Activated naive CD4-positive, alpha-beta T cell treated with anti-CD3 and anti-CD28 coated beads for 36 hours (primary cell): ENCODE data around the gene MUL1. TPM values are rescaled to one million over a fixed set of nuclear protein-coding genes. Genes with fewer than 3 reads are reported as not detected.
"Not testable (repeated sequence)": the region's sequence is repeated elsewhere in the genome, so short reads cannot be mapped to it uniquely, and the experiment has no call there.

Experiments
- CTCF ChIA-PET: fragments of 350-600 bp; sonication (Branson Sonifier 250); formaldehyde crosslinking; loops from one replicate; lab custom pipeline; 2021; ENCODE audit warnings: antibody characterized with exemption; lab: Charles Lee
- DNase-seq: peaks from one replicate; pipeline ENCODE4 v3.0.0-alpha.2; 2020
- H3K27ac Mint-ChIP-seq: one replicate; pipeline ENCODE4 v1.8.0; 2021; ENCODE audit warnings: mild to moderate bottlenecking, mixed read lengths
- H3K27me3 Mint-ChIP-seq: one replicate; pipeline ENCODE4 v1.8.0; 2021; ENCODE audit warnings: low read depth, mixed read lengths
- H3K36me3 Mint-ChIP-seq: one replicate; pipeline ENCODE4 v1.8.0; 2021; ENCODE audit warnings: low read depth, mixed read lengths
- H3K4me1 Mint-ChIP-seq: one replicate; pipeline ENCODE4 v1.8.0; 2021; ENCODE audit warnings: low read depth, mixed read lengths
- H3K4me3 Mint-ChIP-seq: one replicate; pipeline ENCODE4 v1.8.0; 2021; ENCODE audit warnings: mild to moderate bottlenecking, moderate library complexity, mixed read lengths
- H3K9me3 Mint-ChIP-seq: one replicate; pipeline ENCODE4 v1.8.0; 2021; ENCODE audit warnings: mixed read lengths
- intact Hi-C: fragments of 100-400 bp; cut with micrococcal nuclease; formaldehyde crosslinking; loops from one replicate; pipeline ENCODE4 v1.15.1; 2023
- total RNA-seq, 2 experiments: library from RNA; stranded (reverse); gene quantifications; one replicate each; pipeline ENCODE4 v1.2.3, GENCODE V29; 2021

The MUL1 gene
- total RNA-seq, 2 experiments from 2014 or later: 10.9 to 12.1 TPM

GRCh38 chr1:20534659-20535417 is 26.9 kb upstream of the MUL1 start:
- H3K4me3 Mint-ChIP-seq: no peak overlapping the region
- no peak overlapping the region for H3K27ac Mint-ChIP-seq
- no peak for DNase-seq
- H3K4me1 Mint-ChIP-seq: no peaks in the 10 kb centered on the region
- peaks cover 28% of the 10 kb centered on the region for H3K27me3 Mint-ChIP-seq
- CTCF ChIA-PET: interaction anchor here (1.2 kb wide), 1 partner anchor 12 kb away, joined by 5 read pairs; no protein-coding TSS in a partner anchor
- intact Hi-C loops: no loop called here
- no peaks in the 10 kb centered on the region for H3K9me3 Mint-ChIP-seq
- no peaks in the 10 kb centered on the region for H3K36me3 Mint-ChIP-seq

- H3K27ac Mint-ChIP-seq: no peak overlapping the region
- H3K9me3 Mint-ChIP-seq: no peaks in the 10 kb centered on the region
- H3K4me3 Mint-ChIP-seq: no peak overlapping the region
- CTCF ChIA-PET: no interaction called here
- H3K36me3 Mint-ChIP-seq: no peaks in the 10 kb centered on the region
- peaks cover 32% of the 10 kb centered on the region for H3K27me3 Mint-ChIP-seq
- no peak for DNase-seq
- no peaks in the 10 kb centered on the region for H3K4me1 Mint-ChIP-seq
- intact Hi-C loops: no loop called here
Observed at GRCh38 chr1:20533635-20534034, 25.7 kb upstream of the MUL1 start.

- H3K27me3 Mint-ChIP-seq: peaks cover 37% of the 10 kb centered on the region
- H3K36me3 Mint-ChIP-seq: no peaks in the 10 kb centered on the region
- H3K4me3 Mint-ChIP-seq: no peak overlapping the region
- no peaks in the 10 kb centered on the region for H3K9me3 Mint-ChIP-seq
- no peaks in the 10 kb centered on the region for H3K4me1 Mint-ChIP-seq
- intact Hi-C loops: no loop called here
- CTCF ChIA-PET: interaction anchor here (0.6 kb wide), 1 partner anchor 723 kb away, joined by 3 read pairs; no protein-coding TSS in a partner anchor
- no peak overlapping the region for H3K27ac Mint-ChIP-seq
- no peak for DNase-seq
Observed at GRCh38 chr1:20530901-20531300, 22.9 kb upstream of the MUL1 start.

- Mint-ChIP-seq H3K27me3 (peaks cover 37% of the 10 kb centered on the region), H3K4me1 (no peaks in the 10 kb centered on the region), H3K27ac (no peak overlapping the region), H3K36me3 (no peaks in the 10 kb centered on the region), H3K9me3 (no peaks in the 10 kb centered on the region), H3K4me3 (no peak overlapping the region)
- intact Hi-C loops: no loop called here
- CTCF ChIA-PET: no interaction called here
- no peak for DNase-seq
Observed at GRCh38 chr1:20530306-20530705, 22.4 kb upstream of the MUL1 start.

- CTCF ChIA-PET: interaction anchor here (1.4 kb wide), 1 partner anchor 104 kb away, joined by 4 read pairs; no protein-coding TSS in a partner anchor
- peaks cover 26% of the 10 kb centered on the region for H3K27me3 Mint-ChIP-seq
- H3K4me1 Mint-ChIP-seq: no peaks in the 10 kb centered on the region
- intact Hi-C loops: loop anchor here (10.0 kb wide), 1 partner anchor 667 kb away; no protein-coding TSS in a partner anchor
- no peaks in the 10 kb centered on the region for H3K36me3 Mint-ChIP-seq
- H3K27ac Mint-ChIP-seq: no peak overlapping the region
- no peaks in the 10 kb centered on the region for H3K9me3 Mint-ChIP-seq
- no peak overlapping the region for H3K4me3 Mint-ChIP-seq
- DNase-seq: no peak
Observed at GRCh38 chr1:20528221-20528620, 20.3 kb upstream of the MUL1 start.

GRCh38 chr1:20526267-20526666 is 18.3 kb upstream of the MUL1 start:
- DNase-seq: no peak
- peaks cover 18% of the 10 kb centered on the region for H3K27me3 Mint-ChIP-seq
- H3K4me1 Mint-ChIP-seq: no peaks in the 10 kb centered on the region
- no peaks in the 10 kb centered on the region for H3K9me3 Mint-ChIP-seq
- CTCF ChIA-PET: interaction anchor here (1.2 to 3.3 kb wide), 4 partner anchors 35 to 170 kb away, joined by 3 to 10 read pairs (median 4); no protein-coding TSS in a partner anchor
- no peak overlapping the region for H3K4me3 Mint-ChIP-seq
- intact Hi-C loops: loop anchor here (10.0 kb wide), 1 partner anchor 669 kb away; no protein-coding TSS in a partner anchor
- no peaks in the 10 kb centered on the region for H3K36me3 Mint-ChIP-seq
- H3K27ac Mint-ChIP-seq: no peak overlapping the region

- no peak overlapping the region for H3K27ac Mint-ChIP-seq
- CTCF ChIA-PET: interaction anchor here (0.8 to 3.5 kb wide), 12 partner anchors 8 to 141 kb away, joined by 3 to 28 read pairs (median 4); partner anchors contain the start of gene PINK1
- intact Hi-C loops: loop anchor here (1.0 to 10.0 kb wide), 2 partner anchors 118 to 673 kb away; no protein-coding TSS in a partner anchor
- no peaks in the 10 kb centered on the region for H3K36me3 Mint-ChIP-seq
- no peaks in the 10 kb centered on the region for H3K9me3 Mint-ChIP-seq
- peaks cover 3% of the 10 kb centered on the region for H3K27me3 Mint-ChIP-seq
- H3K4me1 Mint-ChIP-seq: no peaks in the 10 kb centered on the region
- peak; percentile 84 for DNase-seq
- no peak overlapping the region for H3K4me3 Mint-ChIP-seq
Observed at GRCh38 chr1:20521960-20522861, 14.3 kb upstream of the MUL1 start.

- DNase-seq, H3K27me3 Mint-ChIP-seq, H3K4me1 Mint-ChIP-seq, H3K36me3 Mint-ChIP-seq, H3K27ac Mint-ChIP-seq, H3K9me3 Mint-ChIP-seq, H3K4me3 Mint-ChIP-seq: not testable (repeated sequence)
- intact Hi-C loops: loop anchor here (10.0 kb wide), 1 partner anchor 675 kb away; no protein-coding TSS in a partner anchor
- CTCF ChIA-PET: interaction anchor here (0.8 kb wide), 1 partner anchor 119 kb away, joined by 3 read pairs; no protein-coding TSS in a partner anchor
Observed at GRCh38 chr1:20519609-20520262, 11.8 kb upstream of the MUL1 start.

- CTCF ChIA-PET: interaction anchor here (0.7 to 1.3 kb wide), 4 partner anchors 13 to 128 kb away, joined by 3 to 4 read pairs (median 4); no protein-coding TSS in a partner anchor
- Mint-ChIP-seq H3K9me3 (no peaks in the 10 kb centered on the region), H3K4me3 (no peak overlapping the region), H3K36me3 (peaks cover 2% of the 10 kb centered on the region), H3K4me1 (peaks cover 4% of the 10 kb centered on the region), H3K27me3 (peaks cover 3% of the 10 kb centered on the region), H3K27ac (no peak overlapping the region)
- intact Hi-C loops: no loop called here
- no peak for DNase-seq
Observed at GRCh38 chr1:20511518-20512428, 3.8 kb upstream of the MUL1 start.

GRCh38 chr1:20508411-20508771 is 440 bp upstream of the MUL1 start:
- peaks cover 3% of the 10 kb centered on the region for H3K36me3 Mint-ChIP-seq
- H3K4me3 Mint-ChIP-seq: peak overlapping the region; percentile 91
- intact Hi-C loops: loop anchor here (1.0 kb wide), 1 partner anchor 125 kb away; the partner anchor contains the start of gene PINK1
- peak overlapping the region; percentile 83 for H3K27ac Mint-ChIP-seq
- DNase-seq: no peak
- CTCF ChIA-PET: interaction anchor here (0.8 to 1.1 kb wide), 2 partner anchors 14 to 296 kb away, joined by 4 to 7 read pairs; no protein-coding TSS in a partner anchor
- H3K4me1 Mint-ChIP-seq: peaks cover 20% of the 10 kb centered on the region
- peaks cover 3% of the 10 kb centered on the region for H3K27me3 Mint-ChIP-seq
- H3K9me3 Mint-ChIP-seq: no peaks in the 10 kb centered on the region

- Mint-ChIP-seq H3K36me3 (peaks cover 3% of the 10 kb centered on the region), H3K4me1 (peaks cover 21% of the 10 kb centered on the region), H3K4me3 (peak overlapping the region; percentile 91), H3K27ac (peak overlapping the region; percentile 83), H3K9me3 (no peaks in the 10 kb centered on the region), H3K27me3 (no peaks in the 10 kb centered on the region)
- CTCF ChIA-PET: interaction anchor here (0.6 to 1.0 kb wide), 2 partner anchors 114 to 294 kb away, joined by 3 to 4 read pairs; no protein-coding TSS in a partner anchor
- DNase-seq: no peak
- intact Hi-C loops: loop anchor here (1.0 kb wide), 1 partner anchor 11 kb away; no protein-coding TSS in a partner anchor
Observed at GRCh38 chr1:20507248-20507563, 745 bp downstream of the MUL1 start.
